AG10803 (cell line): ENCODE data around the gene MMADHC.

Experiments used
- DNase-seq: peaks from one replicate; pipeline ENCODE4 v3.0.0; 2010; ENCODE audit warnings: low read depth
- H3K4me3 ChIP-seq: 2 replicates; pipeline ENCODE4 v1.5.1; 2011; ENCODE audit warnings: mild to moderate bottlenecking, low read length, control low read depth
- CTCF ChIP-seq: conservative IDR thresholded peaks from 2 replicates; pipeline ENCODE4 v1.5.1; 2011; ENCODE audit warnings: mild to moderate bottlenecking, low read length, control low read depth, inconsistent platforms

Gene MMADHC

GRCh38 chr2:149606251-149606811 lies 18.8 kb upstream of the MMADHC start:
- no peak for TF ChIP-seq CTCF
- no peak overlapping the region for H3K4me3 ChIP-seq
- peak; percentile 24 for DNase-seq

- H3K4me3 ChIP-seq = no peak overlapping the region
- DNase-seq = no peak
- no peak for TF ChIP-seq CTCF
Measured at GRCh38 chr2:149603248-149603647, 15.7 kb upstream of the MMADHC start.

- DNase-seq = peak; percentile 22
- H3K4me3 ChIP-seq = no peak overlapping the region
- no peak for TF ChIP-seq CTCF
Measured at GRCh38 chr2:149601141-149601796, 13.7 kb upstream of the MMADHC start.

GRCh38 chr2:149597668-149598326 lies 10.2 kb upstream of the MMADHC start:
- peak overlapping the region; percentile 39 for H3K4me3 ChIP-seq
- peak; percentile 87 for TF ChIP-seq CTCF
- DNase-seq = peak; percentile 91

GRCh38 chr2:149597050-149597667 lies 9.6 kb upstream of the MMADHC start:
- TF ChIP-seq CTCF = no peak
- no peak for DNase-seq
- no peak overlapping the region for H3K4me3 ChIP-seq

- no peak for TF ChIP-seq CTCF
- no peak overlapping the region for H3K4me3 ChIP-seq
- no peak for DNase-seq
Measured at GRCh38 chr2:149596471-149596870, 8.9 kb upstream of the MMADHC start.
